ENCODE data around the gene PHETA1. TPM values are rescaled to one million over a fixed set of nuclear protein-coding genes. Genes with fewer than 3 reads are reported as not detected.

The PHETA1 gene
- total and polyA plus RNA-seq, 2 donors: 1.3 to 4.4 TPM

- Histone ChIP-seq H3K27ac (ENCODE audit: low read depth in 1 of 2, low read length in 1 of 2) (no peak overlapping the region), H3K27me3 (ENCODE audit: control insufficient read depth in 2 of 2, insufficient read depth in 1 of 2, low read length in 1 of 2) (peaks cover 2 to 31% of the 10 kb centered on the region in 2 donors), H3K9me3 (ENCODE audit: control insufficient read depth in 2 of 2, insufficient read depth in 1 of 2, low read length in 1 of 2) (no peaks in the 10 kb centered on the region), H3K4me3 (ENCODE audit: low read length in 2 of 2) (no peak overlapping the region), H3K36me3 (ENCODE audit: control insufficient read depth in 2 of 2, insufficient read depth in 2 of 2, low read length in 1 of 2) (no peaks in the 10 kb centered on the region), H3K4me1 (ENCODE audit: control insufficient read depth in 2 of 2, insufficient read depth in 2 of 2, low read length in 2 of 2) (peaks cover 7 to 18% of the 10 kb centered on the region in 2 donors)
- DNase-seq (ENCODE audit: low read depth in 6 of 9, low spot score in 9 of 9): no peak
- WGBS: 97% methylated on average over 10 of the region's 10 CpGs
These were observed 2.8 kb downstream of the PHETA1 start for GRCh38 chr12:111366075-111366474.

GRCh38 chr12:111363578-111363977 lies 5.3 kb downstream of the PHETA1 start:
- Histone ChIP-seq H3K36me3 (ENCODE audit: control insufficient read depth in 2 of 2, insufficient read depth in 2 of 2, low read length in 1 of 2) (no peaks in the 10 kb centered on the region), H3K4me3 (ENCODE audit: low read length in 2 of 2) (no peak overlapping the region), H3K4me1 (ENCODE audit: control insufficient read depth in 2 of 2, insufficient read depth in 2 of 2, low read length in 2 of 2) (peaks cover 4 to 12% of the 10 kb centered on the region in 2 donors), H3K9me3 (ENCODE audit: control insufficient read depth in 2 of 2, insufficient read depth in 1 of 2, low read length in 1 of 2) (no peaks in the 10 kb centered on the region), H3K27me3 (ENCODE audit: control insufficient read depth in 2 of 2, insufficient read depth in 1 of 2, low read length in 1 of 2) (peaks cover 0 to 15% of the 10 kb centered on the region in 2 donors), H3K27ac (ENCODE audit: low read depth in 1 of 2, low read length in 1 of 2) (no peak overlapping the region)
- WGBS: 98% methylated on average over 3 of the region's 3 CpGs
- no peak for DNase-seq (ENCODE audit: low read depth in 6 of 9, low spot score in 9 of 9)

- peaks cover 0 to 6% of the 10 kb centered on the region in 2 donors for H3K4me1 ChIP-seq (ENCODE audit: control insufficient read depth in 2 of 2, insufficient read depth in 2 of 2, low read length in 2 of 2)
- H3K9me3 ChIP-seq (ENCODE audit: control insufficient read depth in 2 of 2, insufficient read depth in 1 of 2, low read length in 1 of 2): no peaks in the 10 kb centered on the region
- 98% methylated on average over 59 of the region's 59 CpGs for WGBS
- no peak overlapping the region for H3K4me3 ChIP-seq (ENCODE audit: low read length in 2 of 2)
- H3K27me3 ChIP-seq (ENCODE audit: control insufficient read depth in 2 of 2, insufficient read depth in 1 of 2, low read length in 1 of 2): peaks cover 0 to 8% of the 10 kb centered on the region in 2 donors
- no peak overlapping the region for H3K27ac ChIP-seq (ENCODE audit: low read depth in 1 of 2, low read length in 1 of 2)
- no peaks in the 10 kb centered on the region for H3K36me3 ChIP-seq (ENCODE audit: control insufficient read depth in 2 of 2, insufficient read depth in 2 of 2, low read length in 1 of 2)
- no peak for DNase-seq (ENCODE audit: low read depth in 6 of 9, low spot score in 9 of 9)
These were observed 6.0 kb downstream of the PHETA1 start for GRCh38 chr12:111362687-111363475.

GRCh38 chr12:111361717-111362576 lies 6.9 kb downstream of the PHETA1 start:
- no peak for DNase-seq (ENCODE audit: low read depth in 6 of 9, low spot score in 9 of 9)
- Histone ChIP-seq H3K9me3 (ENCODE audit: control insufficient read depth in 2 of 2, insufficient read depth in 1 of 2, low read length in 1 of 2) (no peaks in the 10 kb centered on the region), H3K27ac (ENCODE audit: low read depth in 1 of 2, low read length in 1 of 2) (no peak overlapping the region), H3K4me3 (ENCODE audit: low read length in 2 of 2) (no peak overlapping the region), H3K4me1 (ENCODE audit: control insufficient read depth in 2 of 2, insufficient read depth in 2 of 2, low read length in 2 of 2) (peaks cover 0 to 6% of the 10 kb centered on the region in 2 donors), H3K36me3 (ENCODE audit: control insufficient read depth in 2 of 2, insufficient read depth in 2 of 2, low read length in 1 of 2) (no peaks in the 10 kb centered on the region), H3K27me3 (ENCODE audit: control insufficient read depth in 2 of 2, insufficient read depth in 1 of 2, low read length in 1 of 2) (peaks cover 0 to under 1% of the 10 kb centered on the region in 2 donors)
- 92% methylated on average over 18 of the region's 18 CpGs for WGBS

- WGBS: 58% methylated on average over 13 of the region's 13 CpGs
- H3K4me3 ChIP-seq (ENCODE audit: low read length in 2 of 2): no peak overlapping the region
These were observed 7.7 kb downstream of the PHETA1 start for GRCh38 chr12:111361073-111361716.

GRCh38 chr12:111360325-111360930 lies 8.5 kb downstream of the PHETA1 start:
- H3K4me1 ChIP-seq (ENCODE audit: control insufficient read depth in 2 of 2, insufficient read depth in 2 of 2, low read length in 2 of 2): peaks cover 0 to 6% of the 10 kb centered on the region in 2 donors
- WGBS: 92% methylated on average over 9 of the region's 9 CpGs
- H3K36me3 ChIP-seq (ENCODE audit: control insufficient read depth in 2 of 2, insufficient read depth in 2 of 2, low read length in 1 of 2): no peaks in the 10 kb centered on the region
- no peak overlapping the region for H3K4me3 ChIP-seq (ENCODE audit: low read length in 2 of 2)
- H3K27ac ChIP-seq (ENCODE audit: low read depth in 1 of 2, low read length in 1 of 2): no peak overlapping the region
- no peaks in the 10 kb centered on the region for H3K9me3 ChIP-seq (ENCODE audit: control insufficient read depth in 2 of 2, insufficient read depth in 1 of 2, low read length in 1 of 2)
- no peak for DNase-seq (ENCODE audit: low read depth in 6 of 9, low spot score in 9 of 9)
- H3K27me3 ChIP-seq (ENCODE audit: control insufficient read depth in 2 of 2, insufficient read depth in 1 of 2, low read length in 1 of 2): no peaks in the 10 kb centered on the region

More at GRCh38 chr12:111361073-111361716, 7.7 kb downstream of the PHETA1 start:
- DNase-seq (ENCODE audit: low read depth in 6 of 9, low spot score in 9 of 9): peak in 1 of 9 donors; percentile 16
- Histone ChIP-seq H3K4me1 (ENCODE audit: control insufficient read depth in 2 of 2, insufficient read depth in 2 of 2, low read length in 2 of 2) (peaks cover 0 to 6% of the 10 kb centered on the region in 2 donors), H3K36me3 (ENCODE audit: control insufficient read depth in 2 of 2, insufficient read depth in 2 of 2, low read length in 1 of 2) (no peaks in the 10 kb centered on the region), H3K27me3 (ENCODE audit: control insufficient read depth in 2 of 2, insufficient read depth in 1 of 2, low read length in 1 of 2) (no peaks in the 10 kb centered on the region), H3K27ac (ENCODE audit: low read depth in 1 of 2, low read length in 1 of 2) (no peak overlapping the region), H3K9me3 (ENCODE audit: control insufficient read depth in 2 of 2, insufficient read depth in 1 of 2, low read length in 1 of 2) (no peaks in the 10 kb centered on the region)

- Histone ChIP-seq H3K4me1 (ENCODE audit: control insufficient read depth in 2 of 2, insufficient read depth in 2 of 2, low read length in 2 of 2) (peaks cover 0 to 6% of the 10 kb centered on the region in 2 donors), H3K9me3 (ENCODE audit: control insufficient read depth in 2 of 2, insufficient read depth in 1 of 2, low read length in 1 of 2) (no peaks in the 10 kb centered on the region), H3K27ac (ENCODE audit: low read depth in 1 of 2, low read length in 1 of 2) (no peak overlapping the region), H3K27me3 (ENCODE audit: control insufficient read depth in 2 of 2, insufficient read depth in 1 of 2, low read length in 1 of 2) (no peaks in the 10 kb centered on the region), H3K36me3 (ENCODE audit: control insufficient read depth in 2 of 2, insufficient read depth in 2 of 2, low read length in 1 of 2) (no peaks in the 10 kb centered on the region), H3K4me3 (ENCODE audit: low read length in 2 of 2) (no peak overlapping the region)
- WGBS: 91% methylated on average over 5 of the region's 5 CpGs
- no peak for DNase-seq (ENCODE audit: low read depth in 6 of 9, low spot score in 9 of 9)
These were observed 9.0 kb downstream of the PHETA1 start for GRCh38 chr12:111359914-111360276.

- Histone ChIP-seq H3K9me3 (ENCODE audit: control insufficient read depth in 2 of 2, insufficient read depth in 1 of 2, low read length in 1 of 2) (peaks cover 0 to 3% of the 10 kb centered on the region in 2 donors), H3K27ac (ENCODE audit: low read depth in 1 of 2, low read length in 1 of 2) (no peak overlapping the region), H3K4me1 (ENCODE audit: control insufficient read depth in 2 of 2, insufficient read depth in 2 of 2, low read length in 2 of 2) (peaks cover 0 to 6% of the 10 kb centered on the region in 2 donors), H3K27me3 (ENCODE audit: control insufficient read depth in 2 of 2, insufficient read depth in 1 of 2, low read length in 1 of 2) (no peaks in the 10 kb centered on the region), H3K4me3 (ENCODE audit: low read length in 2 of 2) (no peak overlapping the region), H3K36me3 (ENCODE audit: control insufficient read depth in 2 of 2, insufficient read depth in 2 of 2, low read length in 1 of 2) (no peaks in the 10 kb centered on the region)
- WGBS: 37% methylated on average over 11 of the region's 11 CpGs
- DNase-seq (ENCODE audit: low read depth in 6 of 9, low spot score in 9 of 9): no peak
These were observed 9.5 kb downstream of the PHETA1 start for GRCh38 chr12:111359231-111359913.

Data from thymus (tissue), 11 donors.